ENCODE results near the gene RNASE12. TPM values are rescaled to one million over a fixed set of nuclear protein-coding genes. Genes with fewer than 3 reads are reported as not detected.

RNASE12 gene
- total and polyA plus RNA-seq, 2 donors (not counting 3 experiments of a cell fraction or from before 2014, with no cell fraction given): not detected

- Histone ChIP-seq H3K36me3 (ENCODE audit: control insufficient read depth in 2 of 2, extremely low read depth in 1 of 2, insufficient read depth in 2 of 2, low read length in 2 of 2) (no peaks in the 10 kb centered on the region), H2AFZ (ENCODE audit: low read depth, low read length) (peak overlapping the region; percentile 14), H3K4me2 (ENCODE audit: insufficient read depth, low read length) (no peak overlapping the region), H4K20me1 (replicated peaks; ENCODE audit: control insufficient read depth, extremely low read depth, insufficient read depth, low read length) (no peaks in the 10 kb centered on the region), H3K9ac (replicated peaks; ENCODE audit: extremely low read depth, insufficient read depth, low read length) (no peak overlapping the region), H3K27me3 (ENCODE audit: control insufficient read depth in 2 of 2, insufficient read depth in 2 of 2, low read length in 2 of 2) (peaks cover 17 to 21% of the 10 kb centered on the region in 2 experiments), H3K79me2 (ENCODE audit: control insufficient read depth, insufficient read depth, low read length) (no peaks in the 10 kb centered on the region), H3K4me3 (replicated peaks in 1 of 3; ENCODE audit: insufficient read depth in 1 of 3, low read depth in 1 of 3, low read length in 3 of 3) (no peak overlapping the region), H3K9me1 (replicated peaks; ENCODE audit: control insufficient read depth, extremely low read depth, insufficient read depth, low read length) (no peaks in the 10 kb centered on the region), H3K9me3 (replicated peaks; ENCODE audit: control insufficient read depth, insufficient read depth, low read length) (no peaks in the 10 kb centered on the region), H3K4me1 (ENCODE audit: control insufficient read depth, extremely low read depth, insufficient read depth, low read length) (peaks cover 14% of the 10 kb centered on the region), H3K27ac (ENCODE audit: insufficient read depth, low read depth, low read length) (no peak overlapping the region)
- FAIRE-seq: no peak
- intact Hi-C loops (cut with micrococcal nuclease): no loop called here
- BruUV-seq (replicated peaks): no TSS peak
- ChIA-PET CTCF (interaction anchor here (1.0 to 3.4 kb wide), 4 partner anchors 10 to 68 kb away, joined by 3 to 17 read pairs (median 5); no protein-coding TSS in a partner anchor), POLR2A (no interaction called here)
- dilution Hi-C loops (cut with MboI; ENCODE audit: extremely low pct_ligation_motif_present, low sequenced_read_pairs): no loop called here
- DNase-seq (ENCODE audit: low read depth, low spot score): no peak
- TF ChIP-seq CTCF (IDR thresholded peaks at IDR 0.05; ENCODE audit: extremely low read depth in 1 of 2, insufficient read depth in 1 of 2, low read depth in 1 of 2, low read length in 2 of 2): no peak
- TF ChIP-seq GATA2 (IDR thresholded peaks at IDR 0.05; ENCODE audit: insufficient read depth, insufficient read length, low read depth, low read length): no peak
Measured at GRCh38 chr14:20622816-20623291, 31.7 kb upstream of the RNASE12 start.

- intact Hi-C loops (cut with micrococcal nuclease) (no loop called here), dilution Hi-C loops (cut with MboI; ENCODE audit: extremely low pct_ligation_motif_present, low sequenced_read_pairs) (no loop called here)
- peaks cover 8% of the 10 kb centered on the region for H3K4me1 ChIP-seq (ENCODE audit: control insufficient read depth, extremely low read depth, insufficient read depth, low read length)
- TF ChIP-seq POLR2AphosphoS5 (IDR thresholded peaks at IDR 0.05; ENCODE audit: insufficient read depth, low read depth, low read length) (no peak), JUN (IDR thresholded peaks at IDR 0.05; ENCODE audit: borderline replicate concordance, insufficient read depth, insufficient read length, low read depth) (no peak), GATA2 (IDR thresholded peaks at IDR 0.05; ENCODE audit: insufficient read depth, insufficient read length, low read depth, low read length) (no peak), POLR2A (IDR thresholded peaks at IDR 0.05; ENCODE audit: low read depth, low read length) (no peak), EZH2 (IDR thresholded peaks at IDR 0.05; ENCODE audit: borderline replicate concordance, low read depth, low read length, severe bottlenecking) (no peak), CTCF (IDR thresholded peaks at IDR 0.05; ENCODE audit: extremely low read depth in 1 of 2, insufficient read depth in 1 of 2, low read depth in 1 of 2, low read length in 2 of 2) (no peak), MAX (IDR thresholded peaks at IDR 0.05; ENCODE audit: insufficient read depth, insufficient read length) (no peak), FOS (IDR thresholded peaks at IDR 0.05; ENCODE audit: borderline replicate concordance, insufficient read depth, low read length) (no peak), MYC (IDR thresholded peaks at IDR 0.05; ENCODE audit: low read depth, low read length) (no peak)
- H3K27ac ChIP-seq (ENCODE audit: insufficient read depth, low read depth, low read length): no peak overlapping the region
- no peaks in the 10 kb centered on the region for H3K9me1 ChIP-seq (replicated peaks; ENCODE audit: control insufficient read depth, extremely low read depth, insufficient read depth, low read length)
- H3K36me3 ChIP-seq (ENCODE audit: control insufficient read depth in 2 of 2, extremely low read depth in 1 of 2, insufficient read depth in 2 of 2, low read length in 2 of 2): no peaks in the 10 kb centered on the region
- H3K9me3 ChIP-seq (replicated peaks; ENCODE audit: control insufficient read depth, insufficient read depth, low read length): no peaks in the 10 kb centered on the region
- POLR2A ChIA-PET: no interaction called here
- H2AFZ ChIP-seq (ENCODE audit: low read depth, low read length): no peak overlapping the region
- DNase-seq (ENCODE audit: low read depth, low spot score) (no peak), FAIRE-seq (no peak)
- no TSS peak for BruUV-seq (replicated peaks)
- no peak overlapping the region for H3K4me2 ChIP-seq (ENCODE audit: insufficient read depth, low read length)
- no peaks in the 10 kb centered on the region for H3K79me2 ChIP-seq (ENCODE audit: control insufficient read depth, insufficient read depth, low read length)
- H3K27me3 ChIP-seq (ENCODE audit: control insufficient read depth in 2 of 2, insufficient read depth in 2 of 2, low read length in 2 of 2): peaks cover 4 to 5% of the 10 kb centered on the region in 2 experiments
- H3K9ac ChIP-seq (replicated peaks; ENCODE audit: extremely low read depth, insufficient read depth, low read length): no peak overlapping the region
- CTCF ChIA-PET: interaction anchor here (1.3 to 3.4 kb wide), 3 partner anchors 8 to 70 kb away, joined by 4 to 17 read pairs (median 5); no protein-coding TSS in a partner anchor
- no peak overlapping the region for H3K4me3 ChIP-seq (replicated peaks in 1 of 3; ENCODE audit: insufficient read depth in 1 of 3, low read depth in 1 of 3, low read length in 3 of 3)
- no peaks in the 10 kb centered on the region for H4K20me1 ChIP-seq (replicated peaks; ENCODE audit: control insufficient read depth, extremely low read depth, insufficient read depth, low read length)
Measured at GRCh38 chr14:20620798-20621478, 29.8 kb upstream of the RNASE12 start.
